ENCODE data around the gene DISP2.

The DISP2 gene

DNA sequence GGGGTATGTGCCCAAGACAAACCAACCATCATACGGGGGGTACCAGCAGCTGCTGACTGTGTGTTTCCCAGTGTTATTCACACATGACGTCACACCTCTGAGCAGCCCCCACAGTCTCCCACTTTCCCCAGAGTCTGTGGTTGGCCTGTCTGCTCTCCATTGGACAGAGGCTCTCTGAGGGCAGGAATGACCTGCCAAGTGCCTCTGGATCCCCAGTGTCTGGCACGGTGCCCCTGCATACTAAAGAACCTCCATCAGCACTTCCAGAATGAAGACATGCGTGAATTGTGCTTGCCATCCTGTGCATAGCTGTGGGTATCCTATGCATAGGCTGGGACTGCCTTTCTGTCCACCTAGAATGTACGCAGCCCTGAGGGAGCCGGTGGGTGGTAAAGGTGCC, 13.8 kb upstream of the DISP2 start:
- Histone ChIP-seq H2AFZ (ENCODE audit: low read length, unreplicated experiment) (no peak overlapping the region), H3K27ac (ENCODE audit: low read depth, low read length) (peak overlapping the region; percentile 91), H3K36me3 (ENCODE audit: insufficient read depth, low read length) (no peaks in the 10 kb centered on the region), H3K4me3 (ENCODE audit: low read depth, low read length) (no peak overlapping the region), H3K4me1 (ENCODE audit: control insufficient read depth, insufficient read depth, low read length, unreplicated experiment) (peaks cover 54% of the 10 kb centered on the region), H3K79me2 (ENCODE audit: control insufficient read depth, insufficient read depth, low read length, unreplicated experiment) (peaks cover 10% of the 10 kb centered on the region), H3K27me3 (ENCODE audit: insufficient read depth, low read length) (no peaks in the 10 kb centered on the region)

DNA sequence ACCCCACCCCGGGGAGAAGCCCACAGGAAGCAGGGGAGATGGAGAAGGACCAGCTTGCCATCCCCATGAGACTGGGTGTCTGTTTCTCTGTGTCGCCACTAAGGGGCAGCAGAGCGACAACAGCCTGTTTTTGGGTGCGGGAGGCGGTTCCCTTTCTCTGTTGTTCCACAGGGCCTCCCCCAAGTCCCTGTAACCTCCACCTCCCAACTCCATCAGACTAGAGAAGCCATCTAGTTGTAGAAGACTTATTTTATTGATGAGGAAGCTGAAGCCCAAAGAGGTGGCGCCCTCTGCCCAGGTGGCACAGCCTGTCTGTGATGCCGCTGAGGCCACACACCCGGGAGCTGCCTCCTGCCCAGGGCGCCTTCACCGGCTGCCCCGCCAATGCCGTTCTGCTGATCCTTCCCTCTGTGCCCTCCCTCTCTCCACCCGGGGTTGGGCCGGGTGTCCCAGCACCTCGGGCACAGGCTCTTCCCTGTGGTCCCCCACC, 13.3 kb upstream of the DISP2 start:
- Histone ChIP-seq H3K4me1 (ENCODE audit: control insufficient read depth, insufficient read depth, low read length, unreplicated experiment) (peaks cover 49% of the 10 kb centered on the region), H3K79me2 (ENCODE audit: control insufficient read depth, insufficient read depth, low read length, unreplicated experiment) (peaks cover 6% of the 10 kb centered on the region), H3K36me3 (ENCODE audit: insufficient read depth, low read length) (no peaks in the 10 kb centered on the region), H3K4me3 (ENCODE audit: low read depth, low read length) (no peak overlapping the region), H3K27me3 (ENCODE audit: insufficient read depth, low read length) (no peaks in the 10 kb centered on the region), H2AFZ (ENCODE audit: low read length, unreplicated experiment) (no peak overlapping the region), H3K27ac (ENCODE audit: low read depth, low read length) (peak overlapping the region; percentile 91)

DNA sequence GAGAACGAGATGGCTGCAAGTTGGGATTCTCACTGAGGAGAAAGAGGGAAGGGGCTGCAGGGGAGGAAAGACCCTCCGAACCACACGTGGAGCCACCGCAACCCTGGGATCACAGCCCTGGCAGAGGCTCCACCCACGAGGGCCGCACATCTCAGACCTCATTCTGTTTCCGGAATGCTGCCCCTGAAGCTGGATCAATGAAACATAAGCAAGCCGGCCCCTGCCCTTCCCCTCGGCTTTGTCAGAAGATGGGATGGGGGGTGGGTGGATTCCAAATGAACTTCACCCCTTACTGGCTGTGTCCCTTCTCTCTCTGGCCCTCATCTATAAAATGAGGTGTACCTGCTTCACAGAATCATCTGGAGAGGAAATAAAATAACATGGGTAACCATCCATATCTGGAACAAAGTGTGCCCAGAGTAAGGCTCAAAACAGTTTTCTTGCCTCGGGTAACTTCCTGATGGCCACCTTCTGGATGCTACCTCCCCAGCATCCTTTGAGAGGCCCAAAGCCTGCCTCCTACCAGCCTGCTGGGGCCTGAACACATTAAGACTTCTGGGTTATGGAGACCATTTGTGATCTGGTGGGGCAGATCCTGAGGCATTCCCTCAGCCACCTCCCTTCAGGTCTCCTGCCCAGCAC, 12.7 kb upstream of the DISP2 start:
- Histone ChIP-seq H3K79me2 (ENCODE audit: control insufficient read depth, insufficient read depth, low read length, unreplicated experiment) (no peaks in the 10 kb centered on the region), H3K27me3 (ENCODE audit: insufficient read depth, low read length) (no peaks in the 10 kb centered on the region), H2AFZ (ENCODE audit: low read length, unreplicated experiment) (no peak overlapping the region), H3K36me3 (ENCODE audit: insufficient read depth, low read length) (no peaks in the 10 kb centered on the region), H3K27ac (ENCODE audit: low read depth, low read length) (no peak overlapping the region), H3K4me3 (ENCODE audit: low read depth, low read length) (no peak overlapping the region), H3K4me1 (ENCODE audit: control insufficient read depth, insufficient read depth, low read length, unreplicated experiment) (peaks cover 43% of the 10 kb centered on the region)

DNA sequence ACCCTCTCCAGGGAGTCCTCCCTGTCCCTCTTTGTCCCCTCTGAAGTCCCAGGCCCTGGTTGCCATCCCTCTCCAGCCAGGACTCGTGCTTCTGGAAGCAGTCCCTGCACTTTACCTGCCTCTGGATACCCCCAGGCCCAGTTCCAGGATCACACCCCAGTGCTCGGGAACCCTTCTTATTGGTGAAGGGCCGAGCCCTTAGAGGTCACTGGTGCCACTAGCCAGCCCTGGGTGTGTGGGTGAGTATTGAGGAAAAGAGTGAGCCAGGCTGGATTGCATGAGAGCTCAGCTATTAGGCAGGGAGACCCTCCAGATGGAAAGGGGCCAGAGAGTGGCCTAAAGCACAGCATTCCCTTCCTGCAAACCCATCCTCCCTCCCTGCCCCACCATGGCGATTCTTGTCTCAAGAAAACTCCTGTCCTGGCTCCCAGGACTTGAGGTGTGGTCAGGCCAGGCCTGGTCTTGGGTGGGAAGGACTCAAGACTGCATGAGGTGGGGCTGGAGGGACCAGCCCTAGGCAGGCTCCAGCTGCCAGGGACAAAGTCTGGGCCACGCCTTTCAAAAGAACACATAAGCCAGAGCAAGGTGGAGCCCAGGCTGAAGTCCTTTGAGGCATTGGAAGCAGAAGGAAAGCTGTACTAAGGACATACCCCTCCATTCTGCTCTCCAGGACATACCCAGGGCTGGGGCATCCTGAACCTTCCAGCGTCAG, 12.0 kb upstream of the DISP2 start:
- H3K27ac ChIP-seq (ENCODE audit: low read depth, low read length) = no peak overlapping the region
- H2AFZ ChIP-seq (ENCODE audit: low read length, unreplicated experiment) = no peak overlapping the region
- peaks cover 38% of the 10 kb centered on the region for H3K4me1 ChIP-seq (ENCODE audit: control insufficient read depth, insufficient read depth, low read length, unreplicated experiment)
- H3K27me3 ChIP-seq (ENCODE audit: insufficient read depth, low read length) = no peaks in the 10 kb centered on the region
- no peaks in the 10 kb centered on the region for H3K36me3 ChIP-seq (ENCODE audit: insufficient read depth, low read length)
- H3K4me3 ChIP-seq (ENCODE audit: low read depth, low read length) = no peak overlapping the region
- no peaks in the 10 kb centered on the region for H3K79me2 ChIP-seq (ENCODE audit: control insufficient read depth, insufficient read depth, low read length, unreplicated experiment)

DNA sequence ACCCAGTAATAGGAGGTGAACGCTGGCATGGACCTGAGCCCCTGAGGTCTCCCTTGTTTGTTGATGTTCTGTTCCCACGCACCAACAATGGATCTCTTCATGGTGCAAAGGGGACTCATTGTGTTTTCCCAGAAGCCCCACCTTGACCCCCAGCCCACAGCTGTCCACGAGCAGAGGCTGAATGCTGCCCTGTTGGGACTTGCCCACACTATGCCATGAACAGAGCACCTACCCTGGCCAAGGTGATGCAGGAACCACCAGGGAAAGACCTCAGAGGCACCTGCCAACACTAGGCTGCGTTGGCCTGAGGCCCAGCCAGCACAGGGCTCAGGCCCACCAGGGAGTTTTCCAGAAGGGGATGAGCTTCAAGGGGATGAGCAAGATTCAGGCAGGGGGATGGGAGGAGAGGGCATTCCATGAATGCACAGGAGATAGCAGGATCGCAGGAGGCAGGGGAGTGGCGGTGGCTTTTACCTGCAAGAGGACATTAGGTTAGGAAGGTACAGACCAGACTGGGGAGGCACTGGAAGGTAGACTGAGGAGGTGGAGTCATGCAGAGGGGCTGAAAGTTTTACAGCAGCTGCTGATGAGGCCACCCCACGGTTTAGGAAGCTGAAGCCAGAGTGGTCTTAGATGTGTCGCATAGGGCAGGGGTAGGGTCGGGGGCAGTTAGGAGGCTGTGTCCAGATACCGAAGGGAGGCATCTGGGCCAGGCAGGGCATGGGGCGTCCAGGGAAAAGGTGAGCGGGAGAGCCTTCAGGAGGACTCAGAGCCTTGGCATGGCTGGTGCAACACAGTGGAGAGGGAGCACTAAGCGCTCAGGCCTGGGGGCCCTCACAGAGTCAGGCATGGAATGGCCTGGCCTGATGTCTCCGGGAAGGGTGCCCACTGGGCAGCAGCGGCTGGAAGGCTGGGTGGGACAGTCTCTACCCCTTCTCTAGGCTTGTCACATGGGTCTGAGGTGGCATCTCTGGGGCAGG, 11.2 kb upstream of the DISP2 start:
- H2AFZ ChIP-seq (ENCODE audit: low read length, unreplicated experiment) = no peak overlapping the region
- no peaks in the 10 kb centered on the region for H3K79me2 ChIP-seq (ENCODE audit: control insufficient read depth, insufficient read depth, low read length, unreplicated experiment)
- H3K4me1 ChIP-seq (ENCODE audit: control insufficient read depth, insufficient read depth, low read length, unreplicated experiment) = peaks cover 30% of the 10 kb centered on the region
- H3K27ac ChIP-seq (ENCODE audit: low read depth, low read length) = no peak overlapping the region
- no peaks in the 10 kb centered on the region for H3K27me3 ChIP-seq (ENCODE audit: insufficient read depth, low read length)
- H3K4me3 ChIP-seq (ENCODE audit: low read depth, low read length) = no peak overlapping the region
- H3K36me3 ChIP-seq (ENCODE audit: insufficient read depth, low read length) = no peaks in the 10 kb centered on the region

DNA sequence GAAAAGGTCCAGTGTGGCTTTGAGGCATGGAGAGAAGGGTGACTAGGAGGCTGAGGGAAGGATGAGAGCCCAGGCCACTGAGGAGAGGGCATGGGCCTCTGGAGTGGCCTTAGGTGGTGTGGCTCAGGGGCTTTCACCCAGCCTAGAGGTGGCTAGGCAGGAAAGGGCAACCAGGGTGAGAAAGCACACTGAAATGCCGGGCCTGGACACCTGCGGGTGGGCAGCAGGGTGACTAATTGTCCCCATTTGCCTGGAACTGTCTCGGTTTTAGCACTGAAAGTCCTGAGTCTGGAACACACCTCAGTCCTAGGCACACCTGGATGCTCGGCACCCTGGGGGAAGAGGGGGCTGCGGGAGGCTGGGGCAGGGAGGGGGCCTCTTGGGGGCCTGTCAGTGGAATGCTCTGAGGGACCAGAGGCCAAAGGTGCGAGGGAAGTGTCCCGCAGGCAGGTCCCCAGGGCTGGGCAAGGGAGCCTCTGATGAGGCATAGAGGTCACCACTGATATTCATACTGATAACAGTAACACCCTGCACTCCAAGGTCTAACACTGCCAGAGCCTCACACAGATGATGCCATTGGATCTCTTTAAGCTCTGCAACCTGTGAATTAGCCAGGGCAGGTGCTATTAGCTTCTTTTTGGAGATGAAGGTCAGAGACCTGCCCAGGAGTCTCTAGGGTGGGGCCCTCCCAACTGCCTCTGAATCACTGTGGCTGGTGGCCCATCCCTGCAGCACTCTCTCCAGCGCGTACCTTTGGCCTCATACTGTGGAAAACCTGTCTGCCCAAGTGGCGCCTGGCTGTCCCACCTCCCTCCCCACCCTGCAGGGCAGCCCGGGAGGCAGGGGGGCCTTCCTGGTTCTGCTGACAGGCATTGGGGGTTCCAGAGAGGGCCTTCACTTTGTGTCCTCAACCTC, 10.2 kb upstream of the DISP2 start:
- no peak overlapping the region for H3K27ac ChIP-seq (ENCODE audit: low read depth, low read length)
- no peak overlapping the region for H2AFZ ChIP-seq (ENCODE audit: low read length, unreplicated experiment)
- H3K4me1 ChIP-seq (ENCODE audit: control insufficient read depth, insufficient read depth, low read length, unreplicated experiment) = peaks cover 22% of the 10 kb centered on the region
- H3K79me2 ChIP-seq (ENCODE audit: control insufficient read depth, insufficient read depth, low read length, unreplicated experiment) = no peaks in the 10 kb centered on the region
- no peaks in the 10 kb centered on the region for H3K36me3 ChIP-seq (ENCODE audit: insufficient read depth, low read length)
- no peak overlapping the region for H3K4me3 ChIP-seq (ENCODE audit: low read depth, low read length)
- no peaks in the 10 kb centered on the region for H3K27me3 ChIP-seq (ENCODE audit: insufficient read depth, low read length)

DNA sequence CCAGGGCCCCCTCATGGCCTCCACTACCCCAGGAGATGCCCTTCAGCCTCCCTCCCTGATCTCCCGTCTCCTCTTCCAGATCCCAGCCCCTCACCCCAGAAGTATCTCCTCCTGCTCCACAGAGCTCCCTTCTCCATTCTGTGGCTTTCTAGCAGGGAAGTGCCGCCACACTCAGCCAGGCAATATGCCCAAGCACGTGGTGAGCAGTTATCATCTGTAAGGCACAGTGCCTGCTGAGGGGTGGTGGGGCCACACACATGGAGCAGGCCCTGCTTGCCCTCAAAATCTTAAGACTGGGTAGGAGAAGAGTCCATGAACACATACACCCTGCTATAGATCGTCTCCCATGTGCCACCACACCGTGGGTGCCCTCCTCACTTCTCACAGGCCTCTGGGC, 9.5 kb upstream of the DISP2 start:
- Histone ChIP-seq H3K4me1 (ENCODE audit: control insufficient read depth, insufficient read depth, low read length, unreplicated experiment) (peaks cover 16% of the 10 kb centered on the region), H3K36me3 (ENCODE audit: insufficient read depth, low read length) (no peaks in the 10 kb centered on the region), H3K79me2 (ENCODE audit: control insufficient read depth, insufficient read depth, low read length, unreplicated experiment) (no peaks in the 10 kb centered on the region), H3K4me3 (ENCODE audit: low read depth, low read length) (no peak overlapping the region), H3K27ac (ENCODE audit: low read depth, low read length) (no peak overlapping the region), H2AFZ (ENCODE audit: low read length, unreplicated experiment) (no peak overlapping the region), H3K27me3 (ENCODE audit: insufficient read depth, low read length) (no peaks in the 10 kb centered on the region)

DNA sequence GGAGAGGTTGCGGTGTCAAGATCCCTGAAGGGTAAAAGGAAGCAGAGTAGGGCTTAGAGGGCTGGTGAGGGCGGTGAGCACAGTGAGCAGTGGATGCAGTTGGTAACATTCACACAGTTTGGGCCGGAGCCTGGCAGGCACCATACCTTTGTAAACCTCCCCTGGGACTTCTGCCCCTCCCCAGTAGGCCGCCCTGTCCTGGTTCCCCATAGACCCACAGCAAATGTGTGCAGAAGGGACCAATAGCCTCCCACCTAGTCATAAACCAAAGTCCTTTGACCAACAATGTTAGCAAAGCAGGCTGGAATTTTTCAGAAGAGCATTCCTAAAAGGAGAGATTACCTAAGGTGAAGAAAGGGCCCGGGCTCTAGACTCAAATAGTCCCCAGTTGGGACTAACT, 8.9 kb upstream of the DISP2 start:
- Histone ChIP-seq H3K4me1 (ENCODE audit: control insufficient read depth, insufficient read depth, low read length, unreplicated experiment) (peaks cover 9% of the 10 kb centered on the region), H3K27ac (ENCODE audit: low read depth, low read length) (no peak overlapping the region), H2AFZ (ENCODE audit: low read length, unreplicated experiment) (no peak overlapping the region), H3K79me2 (ENCODE audit: control insufficient read depth, insufficient read depth, low read length, unreplicated experiment) (no peaks in the 10 kb centered on the region), H3K27me3 (ENCODE audit: insufficient read depth, low read length) (no peaks in the 10 kb centered on the region), H3K4me3 (ENCODE audit: low read depth, low read length) (no peak overlapping the region), H3K36me3 (ENCODE audit: insufficient read depth, low read length) (no peaks in the 10 kb centered on the region)

DNA sequence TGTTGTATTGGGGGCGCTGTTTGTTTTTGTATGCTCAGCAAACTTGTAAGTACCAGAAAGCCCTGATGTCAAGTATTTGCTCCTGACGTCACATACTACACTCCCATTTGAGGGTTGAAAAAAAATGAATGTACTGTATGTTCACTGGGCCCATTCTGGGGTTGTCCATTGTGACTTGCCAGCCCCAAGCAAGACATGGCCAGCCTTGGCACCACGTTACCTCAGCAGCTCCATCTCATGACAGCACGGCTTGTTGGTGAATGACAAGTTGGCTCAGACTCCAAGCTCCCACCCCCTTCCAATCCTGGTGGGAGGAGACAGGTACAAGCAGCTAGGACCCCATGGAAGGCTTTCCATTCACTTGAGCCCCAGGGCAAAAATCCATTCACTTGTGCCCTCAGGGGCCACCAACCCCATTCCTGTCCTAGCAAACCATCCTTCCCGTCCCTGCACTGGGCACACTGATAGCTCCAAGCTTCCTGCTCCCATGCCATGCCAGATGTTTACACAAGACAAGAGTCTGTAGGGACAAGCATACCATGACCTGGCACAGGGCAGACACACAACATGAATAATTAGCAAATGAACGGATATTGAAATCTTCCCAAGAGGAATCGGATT, 5.6 kb upstream of the DISP2 start:
- Histone ChIP-seq H3K36me3 (ENCODE audit: insufficient read depth, low read length) (no peaks in the 10 kb centered on the region), H3K27me3 (ENCODE audit: insufficient read depth, low read length) (no peaks in the 10 kb centered on the region), H2AFZ (ENCODE audit: low read length, unreplicated experiment) (no peak overlapping the region), H3K27ac (ENCODE audit: low read depth, low read length) (no peak overlapping the region), H3K4me3 (ENCODE audit: low read depth, low read length) (no peak overlapping the region), H3K79me2 (ENCODE audit: control insufficient read depth, insufficient read depth, low read length, unreplicated experiment) (no peaks in the 10 kb centered on the region), H3K4me1 (ENCODE audit: control insufficient read depth, insufficient read depth, low read length, unreplicated experiment) (no peaks in the 10 kb centered on the region)

Measured in ACC112 (cell line).